Endothelial cell of coronary artery (primary cell): ENCODE measurements around the gene RGS3. TPM values are rescaled to one million over a fixed set of nuclear protein-coding genes. Genes with fewer than 3 reads are reported as not detected.

Experiments
- total RNA-seq: library from RNA; depleted of rRNA; stranded (reverse); fragments of >200 nt; gene quantifications from 2 replicates; pipeline ENCODE4 v1.2.3, GENCODE V29; 2014

Gene RGS3
- total RNA-seq: 299 and 327 TPM in 2 replicates

DNA sequence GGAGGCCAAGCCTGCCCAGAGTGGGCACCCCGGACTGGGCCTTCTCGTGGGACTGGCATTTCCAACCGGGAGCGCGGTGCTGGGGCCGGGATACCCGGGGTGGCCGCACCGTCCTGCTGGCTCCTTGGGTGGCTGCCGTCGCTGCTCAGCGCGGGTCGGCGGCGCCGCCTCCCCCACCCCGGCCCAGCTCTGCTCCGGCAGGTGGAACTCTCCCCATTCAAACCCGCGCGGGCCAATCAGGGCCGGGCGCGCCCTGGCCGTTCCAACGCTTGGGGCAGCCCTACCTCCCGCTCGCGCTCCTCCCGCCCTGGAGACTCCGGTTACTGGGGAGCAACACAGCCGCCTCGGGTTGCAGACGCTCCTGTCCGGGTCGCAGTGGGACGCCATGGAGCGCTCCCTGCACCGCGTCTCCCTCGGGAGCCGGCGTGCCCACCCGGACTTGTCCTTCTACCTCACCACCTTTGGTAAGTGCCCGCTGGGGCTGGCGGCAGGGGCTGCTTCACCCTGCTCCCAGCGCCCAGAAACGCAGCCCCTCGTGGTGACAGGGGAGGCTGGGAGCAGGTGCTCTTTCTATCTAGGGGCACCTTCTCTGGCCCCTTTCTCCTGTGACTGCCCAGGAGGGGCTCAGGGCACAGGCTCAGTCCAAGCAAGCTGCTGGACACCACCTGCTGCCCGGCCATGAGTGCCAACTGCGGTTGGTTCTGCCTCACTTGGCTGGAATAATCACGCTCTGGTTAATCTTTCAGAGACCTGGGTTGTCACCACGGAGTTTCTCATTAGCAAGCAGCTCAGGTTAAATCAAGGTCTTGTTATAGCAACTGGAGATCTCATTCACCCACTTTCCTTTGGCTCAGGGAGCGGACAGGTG is at the start of gene RGS3:
RGS3 (plus strand) TSS at position 310 of the 868 bp plus-strand sequence; CDS start at position 386, 76 bp downstream.

Other genes with a start within 250 kb of the RGS3 start
- gene FKBP15, start 242.4 kb upstream of the RGS3 start, total RNA-seq: 15.6 and 19.1 TPM in 2 replicates
- 12.0 and 16.8 TPM in 2 replicates for gene SLC31A1, start 242.2 kb upstream of the RGS3 start, total RNA-seq
- 45.0 and 53.3 TPM in 2 replicates for gene CDC26, start 188.2 kb upstream of the RGS3 start, total RNA-seq
- 26.6 and 27.1 TPM in 2 replicates for gene PRPF4, start 188.1 kb upstream of the RGS3 start, total RNA-seq
- gene RNF183, start 160.4 kb upstream of the RGS3 start, total RNA-seq: not detected in 2 replicates
- 0.54 and 0.75 TPM in 2 replicates for gene WDR31, start 123.5 kb upstream of the RGS3 start, total RNA-seq
- gene BSPRY, start 114.2 kb upstream of the RGS3 start, total RNA-seq: not detected in 2 replicates
- gene HDHD3, start 86.7 kb upstream of the RGS3 start, total RNA-seq: 4.9 TPM in 2 replicates
- gene ALAD, start 62.4 kb upstream of the RGS3 start, total RNA-seq: 14.1 and 21.0 TPM in 2 replicates
- gene POLE3, start 53.1 kb upstream of the RGS3 start, total RNA-seq: 40.4 and 55.8 TPM in 2 replicates
- 0.09 and 0.36 TPM in 2 replicates for gene C9orf43, start 53.0 kb upstream of the RGS3 start, total RNA-seq